ENCODE measurements around the gene TOP3B.

- TF ChIP-seq ZNF8 (CRISPR knock-in tag; IDR thresholded peaks at IDR 0.05) (no peak), CSDC2 (CRISPR knock-in tag; IDR thresholded peaks at IDR 0.05) (no peak), ZFP30 (CRISPR knock-in tag; IDR thresholded peaks at IDR 0.05) (no peak), TOX (CRISPR knock-in tag; IDR thresholded peaks at IDR 0.05; ENCODE audit: borderline replicate concordance) (no peak), ESRRG (CRISPR knock-in tag; IDR thresholded peaks at IDR 0.05) (no peak), ARNTL (CRISPR knock-in tag; IDR thresholded peaks at IDR 0.05; ENCODE audit: borderline replicate concordance, low read depth) (no peak)
Observed at GRCh38 chr22:21980547-21980946, 2.0 kb downstream of the TOP3B start.

Measured in SK-N-SH treated with all-trans-retinoic acid at 6 μM for 48 hours (cell line).